Prostate gland (tissue), 2 donors: Measurements from ENCODE around the gene UBTF. TPM values are rescaled to one million over a fixed set of nuclear protein-coding genes. Genes with fewer than 3 reads are reported as not detected.

Experiments used
- DNase-seq: peaks from one replicate; pipeline ENCODE4 v3.0.0-alpha.2; 2019; ENCODE audit warnings: low spot score
- H3K27ac ChIP-seq, 2 donors: fragments of 200-600 bp; sonication (generic); 2 replicates each; pipeline ENCODE4 v1.5.1; 2017 to 2019
- H3K27me3 ChIP-seq: fragments of 200-600 bp; sonication (generic); replicated peaks from 2 replicates; pipeline ENCODE4 v1.5.1; 2019; ENCODE audit not compliant: insufficient read depth
- H3K36me3 ChIP-seq, 2 donors: fragments of 200-600 bp; sonication (generic); 1 replicate in 1 of 2; 2 replicates in 1 of 2; pipeline versions ENCODE4 v1.5.1 to v1.8.1; 2017 to 2019
- H3K4me1 ChIP-seq: fragments of 200-600 bp; sonication (generic); replicated peaks from 2 replicates; pipeline ENCODE4 v1.5.1; 2019
- H3K4me3 ChIP-seq, 2 donors: fragments of 200-600 bp; sonication (generic); 2 replicates each; pipeline ENCODE4 v1.5.1; 2017 to 2019
- H3K9me3 ChIP-seq: fragments of 200-600 bp; sonication (generic); 2 replicates; pipeline ENCODE4 v1.5.1; 2017
- POLR2A ChIP-seq: fragments of 450-650 bp; IDR thresholded peaks from one replicate; pipeline ENCODE4 v1.6.1; 2016; ENCODE audit warnings: antibody characterized with exemption, mild to moderate bottlenecking
- POLR2AphosphoS5 ChIP-seq: sonication (generic); formaldehyde crosslinking; IDR thresholded peaks from one replicate; pipeline ENCODE4 v1.6.1; 2017; ENCODE audit warnings: antibody characterized with exemption
- WGBS: methylation state at CpG from one replicate; pipeline ENCODE4 v1.1.5; 2018; 5-methylcytosine and 5-hydroxymethylcytosine counted together
- intact Hi-C: fragments of 100-400 bp; cut with DNase I; formaldehyde crosslinking; loops from one replicate; pipeline ENCODE4 v1.14.2; 2022
- total RNA-seq, 2 donors: library from RNA; depleted of rRNA; stranded (reverse); fragments of >200 nt; gene quantifications; one replicate each; pipeline ENCODE4 v1.1.0, GENCODE V29; 2016
- TF ChIP-seq, protein P1 (sequence below), 4 experiments: fragments of 200-600 bp in 2 of 4; fragments of 450-650 bp in 2 of 4; sonication (generic) in 2 of 4; IDR thresholded peaks; 1 replicate in 3 of 4; 2 replicates in 1 of 4; pipeline ENCODE4 v1.5.1; 2016 to 2019; ENCODE audit warnings: antibody characterized with exemption in 4 of 4, mild to moderate bottlenecking in 2 of 4, moderate library complexity in 2 of 4

Gene UBTF
- total RNA-seq, 2 donors from 2014 or later, result 73.4 to 77.2 TPM

DNA sequence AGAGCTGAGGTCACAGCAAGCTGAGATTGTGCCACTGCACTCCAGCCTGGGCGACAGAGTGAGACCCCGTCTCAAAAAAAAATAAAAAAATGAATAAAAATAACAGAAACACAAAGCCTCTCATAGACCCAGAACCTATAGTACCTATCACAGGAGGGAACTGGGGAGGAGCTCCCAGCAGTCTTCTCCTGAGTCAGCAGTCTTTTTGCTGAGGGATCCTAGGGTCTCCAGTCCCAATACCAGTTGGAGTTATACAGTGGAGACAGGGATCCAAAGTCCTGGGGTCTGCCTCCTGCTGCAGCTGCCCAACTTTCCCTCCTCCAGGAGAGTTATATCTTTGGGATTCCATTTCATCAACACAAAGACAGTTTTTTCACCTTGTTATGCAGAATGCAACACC lies 36.5 kb downstream of the UBTF start:
- Histone ChIP-seq H3K4me1 (peaks cover 4% of the 10 kb centered on the region), H3K27me3 (no peaks in the 10 kb centered on the region), H3K9me3 (no peaks in the 10 kb centered on the region), H3K36me3 (no peaks in the 10 kb centered on the region), H3K27ac (no peak overlapping the region), H3K4me3 (no peak overlapping the region)
- 91% methylated on average over 2 of the region's 2 CpGs for WGBS
- no peak for DNase-seq
- no peak for TF ChIP-seq POLR2A
- TF ChIP-seq POLR2AphosphoS5, result no peak
- TF ChIP-seq, protein P1, sequence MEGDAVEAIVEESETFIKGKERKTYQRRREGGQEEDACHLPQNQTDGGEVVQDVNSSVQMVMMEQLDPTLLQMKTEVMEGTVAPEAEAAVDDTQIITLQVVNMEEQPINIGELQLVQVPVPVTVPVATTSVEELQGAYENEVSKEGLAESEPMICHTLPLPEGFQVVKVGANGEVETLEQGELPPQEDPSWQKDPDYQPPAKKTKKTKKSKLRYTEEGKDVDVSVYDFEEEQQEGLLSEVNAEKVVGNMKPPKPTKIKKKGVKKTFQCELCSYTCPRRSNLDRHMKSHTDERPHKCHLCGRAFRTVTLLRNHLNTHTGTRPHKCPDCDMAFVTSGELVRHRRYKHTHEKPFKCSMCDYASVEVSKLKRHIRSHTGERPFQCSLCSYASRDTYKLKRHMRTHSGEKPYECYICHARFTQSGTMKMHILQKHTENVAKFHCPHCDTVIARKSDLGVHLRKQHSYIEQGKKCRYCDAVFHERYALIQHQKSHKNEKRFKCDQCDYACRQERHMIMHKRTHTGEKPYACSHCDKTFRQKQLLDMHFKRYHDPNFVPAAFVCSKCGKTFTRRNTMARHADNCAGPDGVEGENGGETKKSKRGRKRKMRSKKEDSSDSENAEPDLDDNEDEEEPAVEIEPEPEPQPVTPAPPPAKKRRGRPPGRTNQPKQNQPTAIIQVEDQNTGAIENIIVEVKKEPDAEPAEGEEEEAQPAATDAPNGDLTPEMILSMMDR (IDR thresholded peaks at IDR 0.05), result no peak
- intact Hi-C loops, result no loop called here

DNA sequence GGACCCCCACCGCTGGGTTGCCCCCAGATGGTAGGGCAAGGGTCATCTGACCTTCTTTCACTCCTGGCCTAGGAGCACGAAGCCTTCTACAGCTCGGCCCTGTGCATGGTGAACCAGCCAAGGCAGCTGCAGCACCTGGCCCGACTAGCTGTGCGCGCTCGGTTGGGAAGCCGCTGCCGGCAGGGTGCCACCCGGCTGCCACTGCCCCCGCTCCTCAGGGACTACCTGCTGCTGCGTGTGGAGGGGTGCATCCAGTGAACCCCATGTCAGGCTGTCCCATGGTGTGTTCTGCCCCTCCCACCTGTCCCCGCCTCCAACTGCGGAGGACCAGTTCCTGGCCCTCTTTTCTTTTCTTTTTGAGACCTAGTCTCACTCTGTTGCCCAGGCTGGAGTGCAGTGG lies 41.3 kb downstream of the UBTF start:
- Histone ChIP-seq H3K9me3 (no peaks in the 10 kb centered on the region), H3K27me3 (no peaks in the 10 kb centered on the region), H3K4me1 (no peaks in the 10 kb centered on the region), H3K4me3 (no peak overlapping the region), H3K36me3 (peaks cover 0 to 11% of the 10 kb centered on the region in 2 donors), H3K27ac (no peak overlapping the region)
- 85% methylated on average over 12 of the region's 14 CpGs for WGBS
- TF ChIP-seq POLR2A, result no peak
- no peak for TF ChIP-seq POLR2AphosphoS5
- TF ChIP-seq, protein P1 (IDR thresholded peaks at IDR 0.05), result no peak
- intact Hi-C loops, result no loop called here
- no peak for DNase-seq

DNA sequence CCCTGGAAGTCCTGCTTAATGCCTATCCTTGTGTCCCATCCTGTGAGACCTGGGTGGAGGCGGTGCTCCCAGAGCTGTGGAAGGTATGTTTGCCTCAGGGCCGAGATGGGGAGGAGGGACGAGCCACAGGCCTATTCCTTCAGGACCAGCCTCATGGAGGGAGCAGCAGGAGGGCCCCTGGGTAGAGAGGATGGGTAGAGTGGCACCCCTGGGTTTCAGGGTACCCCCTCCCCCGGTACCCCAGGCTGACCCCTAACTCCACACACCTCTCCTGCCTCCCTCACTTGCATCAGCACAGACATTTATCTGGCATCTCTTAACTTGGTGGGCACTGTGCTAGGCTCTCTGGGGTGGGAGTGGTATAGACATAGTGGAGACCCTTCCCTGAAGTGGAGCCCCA lies 41.8 kb downstream of the UBTF start:
- Histone ChIP-seq H3K4me3 (no peak overlapping the region), H3K4me1 (no peaks in the 10 kb centered on the region), H3K27ac (no peak overlapping the region), H3K9me3 (no peaks in the 10 kb centered on the region), H3K36me3 (peaks cover 0 to 11% of the 10 kb centered on the region in 2 donors), H3K27me3 (no peaks in the 10 kb centered on the region)
- intact Hi-C loops, result no loop called here
- WGBS, result 98% methylated on average over 4 of the region's 4 CpGs
- DNase-seq, result no peak
- TF ChIP-seq POLR2A, result no peak
- TF ChIP-seq, protein P1 (IDR thresholded peaks at IDR 0.05), result no peak
- no peak for TF ChIP-seq POLR2AphosphoS5

DNA sequence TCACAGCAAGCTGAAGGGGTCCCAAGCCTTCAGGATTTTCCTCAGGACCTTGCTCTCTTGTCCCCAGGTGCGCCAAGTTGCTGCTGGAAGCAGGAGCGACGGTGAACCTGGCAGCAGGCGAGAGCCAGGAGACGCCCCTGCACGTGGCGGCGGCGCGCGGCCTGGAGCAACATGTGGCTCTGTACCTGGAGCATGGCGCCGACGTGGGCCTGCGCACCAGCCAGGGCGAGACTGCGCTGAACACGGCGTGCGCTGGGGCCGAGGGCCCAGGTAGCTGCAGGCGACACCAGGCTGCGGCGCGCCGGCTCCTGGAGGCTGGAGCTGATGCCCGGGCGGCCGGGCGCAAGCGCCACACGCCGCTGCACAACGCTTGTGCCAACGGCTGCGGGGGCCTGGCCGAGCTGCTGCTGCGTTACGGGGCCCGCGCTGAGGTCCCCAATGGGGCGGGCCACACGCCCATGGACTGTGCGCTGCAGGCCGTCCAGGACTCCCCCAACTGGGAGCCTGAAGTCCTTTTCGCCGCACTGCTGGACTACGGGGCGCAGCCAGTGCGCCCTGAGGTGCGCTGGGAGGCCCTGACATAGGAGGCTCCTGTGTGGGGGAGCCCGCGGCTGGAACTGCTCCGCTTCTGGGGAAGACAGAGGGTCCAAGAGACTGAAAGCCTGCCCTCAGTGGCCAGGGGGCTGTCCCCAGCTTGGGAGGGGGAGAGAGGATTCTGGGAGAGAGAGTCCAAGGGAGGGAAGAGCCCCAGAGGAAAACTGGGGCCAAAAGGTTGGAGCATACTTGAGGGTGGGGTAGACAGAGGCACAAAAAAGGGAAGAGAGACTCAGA lies 42.6 kb downstream of the UBTF start:
- no peak overlapping the region for H3K4me3 ChIP-seq
- DNase-seq, result no peak
- TF ChIP-seq, protein P1 (IDR thresholded peaks at IDR 0.05), result no peak
- intact Hi-C loops, result no loop called here
- no peaks in the 10 kb centered on the region for H3K9me3 ChIP-seq
- 93% methylated on average over 53 of the region's 54 CpGs for WGBS
- no peaks in the 10 kb centered on the region for H3K4me1 ChIP-seq
- no peaks in the 10 kb centered on the region for H3K27me3 ChIP-seq
- H3K27ac ChIP-seq, result no peak overlapping the region
- H3K36me3 ChIP-seq, result peaks cover 0 to 11% of the 10 kb centered on the region in 2 donors

DNA sequence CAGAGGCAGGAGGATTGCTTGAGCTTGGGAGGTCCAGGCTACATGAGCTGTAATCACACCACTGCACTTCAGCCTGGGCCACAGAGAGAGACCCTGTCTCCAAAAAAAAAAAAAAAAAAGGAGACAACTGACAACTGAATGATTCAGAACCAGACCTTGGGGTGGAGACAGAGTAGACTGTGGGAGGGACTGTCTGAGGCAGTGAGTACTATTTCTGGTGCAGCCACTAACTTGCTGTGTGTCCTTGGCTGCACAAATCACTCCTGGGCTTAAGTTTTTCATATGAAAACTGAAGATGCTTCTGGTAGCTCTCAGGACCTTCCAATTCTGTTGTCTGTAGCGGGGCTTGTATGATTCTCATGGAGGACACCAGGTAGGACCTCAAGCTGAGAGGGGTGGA lies 43.2 kb downstream of the UBTF start:
- Histone ChIP-seq H3K9me3 (no peaks in the 10 kb centered on the region), H3K27ac (no peak overlapping the region), H3K4me1 (no peaks in the 10 kb centered on the region), H3K36me3 (peaks cover 0 to 11% of the 10 kb centered on the region in 2 donors), H3K27me3 (no peaks in the 10 kb centered on the region), H3K4me3 (no peak overlapping the region)
- TF ChIP-seq POLR2AphosphoS5 (no peak), POLR2A (no peak)
- TF ChIP-seq, protein P1 (IDR thresholded peaks at IDR 0.05), result no peak
- WGBS, result 100% methylated on average over 1 of the region's 1 CpG
- DNase-seq, result no peak
- intact Hi-C loops, result no loop called here
